Measurements from ENCODE around the gene SDE2. TPM values are rescaled to one million over a fixed set of nuclear protein-coding genes. Genes with fewer than 3 reads are reported as not detected.
"Not testable (repeated sequence)": the region's sequence is repeated elsewhere in the genome, so short reads cannot be mapped to it uniquely, and the experiment has no call there.

The SDE2 gene
- total RNA-seq, 1 donor from 2014 or later, result 21.5 TPM

DNA sequence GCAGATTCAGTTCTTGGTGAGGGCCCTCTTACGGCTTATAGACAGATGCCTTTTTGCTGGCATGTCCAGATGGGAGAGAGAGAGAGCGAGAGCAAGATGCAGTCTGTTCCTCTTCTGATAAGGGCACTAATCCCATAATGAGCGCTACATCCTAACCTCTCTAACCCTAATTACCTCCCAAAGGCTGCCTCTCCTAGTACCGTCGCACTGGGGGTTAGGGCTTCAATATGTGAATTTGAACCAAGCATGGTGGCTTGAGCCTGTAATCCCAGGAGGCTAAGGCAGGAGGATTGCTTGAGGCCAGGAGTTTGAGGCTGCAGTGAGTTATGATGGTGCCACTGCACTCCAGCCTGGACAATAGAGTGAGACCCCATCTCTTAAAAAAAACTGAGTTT is 10.5 kb upstream of the SDE2 start:
- Mint-ChIP-seq H3K36me3 (ENCODE audit: low read depth) (no peaks in the 10 kb centered on the region), H3K4me3 (ENCODE audit: unreplicated experiment) (no peak overlapping the region), H3K27ac (ENCODE audit: unreplicated experiment) (no peak overlapping the region), H3K9me3 (ENCODE audit: low read depth) (no peaks in the 10 kb centered on the region), H3K27me3 (ENCODE audit: low read depth) (peaks cover 16% of the 10 kb centered on the region), H3K4me1 (ENCODE audit: low read depth) (no peaks in the 10 kb centered on the region)
- no peak for DNase-seq (ENCODE audit: low spot score)
- TF ChIP-seq, protein P1, sequence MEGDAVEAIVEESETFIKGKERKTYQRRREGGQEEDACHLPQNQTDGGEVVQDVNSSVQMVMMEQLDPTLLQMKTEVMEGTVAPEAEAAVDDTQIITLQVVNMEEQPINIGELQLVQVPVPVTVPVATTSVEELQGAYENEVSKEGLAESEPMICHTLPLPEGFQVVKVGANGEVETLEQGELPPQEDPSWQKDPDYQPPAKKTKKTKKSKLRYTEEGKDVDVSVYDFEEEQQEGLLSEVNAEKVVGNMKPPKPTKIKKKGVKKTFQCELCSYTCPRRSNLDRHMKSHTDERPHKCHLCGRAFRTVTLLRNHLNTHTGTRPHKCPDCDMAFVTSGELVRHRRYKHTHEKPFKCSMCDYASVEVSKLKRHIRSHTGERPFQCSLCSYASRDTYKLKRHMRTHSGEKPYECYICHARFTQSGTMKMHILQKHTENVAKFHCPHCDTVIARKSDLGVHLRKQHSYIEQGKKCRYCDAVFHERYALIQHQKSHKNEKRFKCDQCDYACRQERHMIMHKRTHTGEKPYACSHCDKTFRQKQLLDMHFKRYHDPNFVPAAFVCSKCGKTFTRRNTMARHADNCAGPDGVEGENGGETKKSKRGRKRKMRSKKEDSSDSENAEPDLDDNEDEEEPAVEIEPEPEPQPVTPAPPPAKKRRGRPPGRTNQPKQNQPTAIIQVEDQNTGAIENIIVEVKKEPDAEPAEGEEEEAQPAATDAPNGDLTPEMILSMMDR (IDR thresholded peaks at IDR 0.05), result no peak

DNA sequence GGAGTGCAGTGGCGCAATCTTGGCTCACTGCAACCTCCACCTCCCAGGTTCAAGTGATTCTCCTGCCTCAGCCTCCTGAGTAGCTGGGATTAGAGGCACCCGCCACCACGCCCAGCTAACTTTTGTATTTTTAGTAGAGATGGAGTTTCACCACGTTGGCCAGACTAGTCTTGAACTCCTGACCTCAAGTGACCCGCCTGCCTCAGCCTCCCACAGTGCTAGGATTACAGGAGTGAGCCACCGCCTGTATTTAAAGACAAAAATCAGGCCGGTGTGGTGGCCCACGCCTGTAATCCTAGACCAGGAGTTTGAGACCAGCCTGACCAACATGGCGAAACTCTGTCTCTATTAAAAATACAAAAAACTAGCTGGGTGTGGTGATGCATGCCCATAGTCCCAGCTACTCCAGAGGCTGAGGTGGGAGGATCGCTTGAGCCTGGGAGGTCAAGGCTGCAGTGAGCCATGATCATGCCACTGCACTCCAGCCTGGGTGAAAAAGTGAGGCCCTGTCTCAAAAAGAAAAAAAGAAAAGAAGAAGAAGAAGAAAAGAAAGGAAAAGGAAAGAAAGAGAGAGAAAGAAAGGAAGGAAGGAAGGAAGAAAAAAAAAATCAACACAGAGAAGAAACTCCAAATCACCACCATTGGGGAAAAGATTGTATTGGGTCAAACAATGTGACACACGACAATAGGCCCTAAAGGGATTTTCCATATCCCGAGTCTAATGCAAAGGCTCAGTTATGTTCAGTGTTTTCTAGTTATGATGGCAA is 8.2 kb upstream of the SDE2 start:
- H3K36me3 Mint-ChIP-seq (ENCODE audit: low read depth); DNase-seq (ENCODE audit: low spot score); H3K27me3 Mint-ChIP-seq (ENCODE audit: low read depth); H3K4me3 Mint-ChIP-seq (ENCODE audit: unreplicated experiment); H3K4me1 Mint-ChIP-seq (ENCODE audit: low read depth); H3K9me3 Mint-ChIP-seq (ENCODE audit: low read depth): not testable (repeated sequence)
- peak overlapping the region; percentile 8 for H3K27ac Mint-ChIP-seq (ENCODE audit: unreplicated experiment)

DNA sequence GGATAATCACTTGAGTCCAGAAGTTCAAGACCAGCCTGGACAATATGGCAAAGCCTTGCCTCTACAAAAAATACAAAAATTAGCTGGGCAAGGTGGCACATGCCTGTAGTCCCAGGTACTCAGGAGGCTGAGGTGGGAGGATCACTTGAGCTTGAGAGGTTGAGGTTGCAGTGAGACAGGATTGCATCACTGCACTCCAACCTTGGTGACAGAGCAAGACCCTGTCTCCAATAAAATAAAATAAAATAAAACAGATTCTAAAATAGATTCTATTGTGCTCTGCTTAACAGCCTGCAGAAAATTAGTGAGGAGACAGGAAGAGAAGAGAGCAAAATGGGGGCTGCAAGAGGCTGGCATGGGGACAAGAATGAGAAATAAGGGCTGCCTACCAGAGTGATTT is 7.5 kb upstream of the SDE2 start:
- TF ChIP-seq, protein P1 (IDR thresholded peaks at IDR 0.05), result no peak
- DNase-seq (ENCODE audit: low spot score), result no peak
- Mint-ChIP-seq H3K27ac (ENCODE audit: unreplicated experiment) (no peak overlapping the region), H3K27me3 (ENCODE audit: low read depth) (peaks cover 3% of the 10 kb centered on the region), H3K4me3 (ENCODE audit: unreplicated experiment) (no peak overlapping the region), H3K9me3 (ENCODE audit: low read depth) (no peaks in the 10 kb centered on the region), H3K36me3 (ENCODE audit: low read depth) (no peaks in the 10 kb centered on the region), H3K4me1 (ENCODE audit: low read depth) (peaks cover 11% of the 10 kb centered on the region)

DNA sequence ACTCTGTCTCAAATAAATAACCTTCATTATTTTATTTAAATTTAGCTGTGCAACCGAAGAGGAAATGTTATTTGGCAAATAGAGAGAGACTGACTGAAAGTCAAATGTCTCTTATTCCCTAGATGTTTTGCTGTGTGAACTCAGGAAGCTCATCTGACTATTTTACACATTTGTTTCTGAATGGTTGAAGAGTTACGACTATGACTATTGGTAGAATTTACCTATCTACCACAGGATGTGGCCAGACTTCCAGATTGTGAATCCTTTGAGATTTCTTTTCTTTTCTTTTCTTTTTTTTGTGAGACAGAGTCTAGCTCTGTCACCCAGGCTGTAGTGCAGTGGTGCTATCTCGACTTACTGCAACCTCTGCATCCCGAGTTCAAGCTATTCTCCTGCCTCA is 5.3 kb upstream of the SDE2 start:
- no peaks in the 10 kb centered on the region for H3K36me3 Mint-ChIP-seq (ENCODE audit: low read depth)
- no peak overlapping the region for H3K4me3 Mint-ChIP-seq (ENCODE audit: unreplicated experiment)
- no peak for DNase-seq (ENCODE audit: low spot score)
- peaks cover 17% of the 10 kb centered on the region for H3K4me1 Mint-ChIP-seq (ENCODE audit: low read depth)
- no peaks in the 10 kb centered on the region for H3K27me3 Mint-ChIP-seq (ENCODE audit: low read depth)
- H3K27ac Mint-ChIP-seq (ENCODE audit: unreplicated experiment), result no peak overlapping the region
- TF ChIP-seq, protein P1 (IDR thresholded peaks at IDR 0.05), result no peak
- no peaks in the 10 kb centered on the region for H3K9me3 Mint-ChIP-seq (ENCODE audit: low read depth)

DNA sequence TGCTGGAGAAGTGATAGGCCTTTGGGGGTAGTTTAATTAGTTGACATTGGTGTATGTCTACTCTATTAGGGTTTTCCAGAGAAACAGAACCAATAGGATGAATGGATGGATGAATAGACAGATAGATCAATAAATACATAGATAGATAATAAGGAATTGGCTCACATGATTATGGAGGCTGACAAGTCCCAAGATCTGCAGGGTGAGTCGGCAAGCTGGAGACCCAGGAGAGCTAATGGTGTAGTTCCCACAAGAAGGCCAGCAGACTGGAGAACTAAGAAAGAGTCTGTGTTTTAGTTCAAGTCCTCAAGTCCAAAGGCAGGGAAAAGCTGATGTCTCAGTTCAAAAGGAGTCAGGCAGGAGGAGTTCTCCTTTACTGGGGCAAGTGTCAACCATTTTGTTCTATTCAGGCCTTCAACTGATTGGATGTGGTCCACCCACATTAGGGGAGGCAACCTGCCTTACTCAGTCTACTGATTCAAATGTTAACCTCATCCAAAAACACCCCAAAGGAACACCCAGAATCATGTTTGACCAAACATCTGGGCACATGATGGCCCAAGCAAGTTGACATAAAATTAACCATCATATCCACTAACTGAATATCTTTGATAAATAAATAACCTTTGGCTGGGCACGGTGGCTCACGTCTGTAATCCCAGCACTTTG is 4.5 kb upstream of the SDE2 start:
- H3K36me3 Mint-ChIP-seq (ENCODE audit: low read depth), result peaks cover 1% of the 10 kb centered on the region
- DNase-seq (ENCODE audit: low spot score), result no peak
- H3K9me3 Mint-ChIP-seq (ENCODE audit: low read depth), result no peaks in the 10 kb centered on the region
- H3K4me1 Mint-ChIP-seq (ENCODE audit: low read depth), result peaks cover 20% of the 10 kb centered on the region
- no peak overlapping the region for H3K27ac Mint-ChIP-seq (ENCODE audit: unreplicated experiment)
- TF ChIP-seq, protein P1 (IDR thresholded peaks at IDR 0.05), result no peak
- no peaks in the 10 kb centered on the region for H3K27me3 Mint-ChIP-seq (ENCODE audit: low read depth)
- H3K4me3 Mint-ChIP-seq (ENCODE audit: unreplicated experiment), result no peak overlapping the region

Data from chondrocyte (in vitro differentiated cells).